HL-60 (cell line): ENCODE results near the gene PRKCE.

Source experiments
- GABPA ChIP-seq: IDR thresholded peaks from 2 replicates; pipeline ENCODE4 v1.6.1; 2012; ENCODE audit warnings: low read depth
- POLR2AphosphoS5 ChIP-seq: IDR thresholded peaks from 2 replicates; pipeline ENCODE4 v1.6.1; 2012; ENCODE audit warnings: low read depth
- SPI1 ChIP-seq: IDR thresholded peaks from 2 replicates; pipeline ENCODE4 v1.6.1; 2012; ENCODE audit warnings: low read depth, mild to moderate bottlenecking, borderline replicate concordance
- TF ChIP-seq, protein P1 (sequence below): IDR thresholded peaks from one replicate; pipeline ENCODE4 v1.5.1; 2011; ENCODE audit warnings: low read length, control low read depth, inconsistent platforms; ENCODE audit not compliant: insufficient read depth
- TF ChIP-seq, protein P2 (sequence below): IDR thresholded peaks from 2 replicates; pipeline ENCODE4 v1.6.1; 2012; ENCODE audit warnings: low read depth; ENCODE audit not compliant: insufficient replicate concordance

- TF ChIP-seq, protein P1, sequence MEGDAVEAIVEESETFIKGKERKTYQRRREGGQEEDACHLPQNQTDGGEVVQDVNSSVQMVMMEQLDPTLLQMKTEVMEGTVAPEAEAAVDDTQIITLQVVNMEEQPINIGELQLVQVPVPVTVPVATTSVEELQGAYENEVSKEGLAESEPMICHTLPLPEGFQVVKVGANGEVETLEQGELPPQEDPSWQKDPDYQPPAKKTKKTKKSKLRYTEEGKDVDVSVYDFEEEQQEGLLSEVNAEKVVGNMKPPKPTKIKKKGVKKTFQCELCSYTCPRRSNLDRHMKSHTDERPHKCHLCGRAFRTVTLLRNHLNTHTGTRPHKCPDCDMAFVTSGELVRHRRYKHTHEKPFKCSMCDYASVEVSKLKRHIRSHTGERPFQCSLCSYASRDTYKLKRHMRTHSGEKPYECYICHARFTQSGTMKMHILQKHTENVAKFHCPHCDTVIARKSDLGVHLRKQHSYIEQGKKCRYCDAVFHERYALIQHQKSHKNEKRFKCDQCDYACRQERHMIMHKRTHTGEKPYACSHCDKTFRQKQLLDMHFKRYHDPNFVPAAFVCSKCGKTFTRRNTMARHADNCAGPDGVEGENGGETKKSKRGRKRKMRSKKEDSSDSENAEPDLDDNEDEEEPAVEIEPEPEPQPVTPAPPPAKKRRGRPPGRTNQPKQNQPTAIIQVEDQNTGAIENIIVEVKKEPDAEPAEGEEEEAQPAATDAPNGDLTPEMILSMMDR = no peak
- TF ChIP-seq POLR2AphosphoS5 (no peak), GABPA (no peak), SPI1 (no peak)
- TF ChIP-seq, protein P2, sequence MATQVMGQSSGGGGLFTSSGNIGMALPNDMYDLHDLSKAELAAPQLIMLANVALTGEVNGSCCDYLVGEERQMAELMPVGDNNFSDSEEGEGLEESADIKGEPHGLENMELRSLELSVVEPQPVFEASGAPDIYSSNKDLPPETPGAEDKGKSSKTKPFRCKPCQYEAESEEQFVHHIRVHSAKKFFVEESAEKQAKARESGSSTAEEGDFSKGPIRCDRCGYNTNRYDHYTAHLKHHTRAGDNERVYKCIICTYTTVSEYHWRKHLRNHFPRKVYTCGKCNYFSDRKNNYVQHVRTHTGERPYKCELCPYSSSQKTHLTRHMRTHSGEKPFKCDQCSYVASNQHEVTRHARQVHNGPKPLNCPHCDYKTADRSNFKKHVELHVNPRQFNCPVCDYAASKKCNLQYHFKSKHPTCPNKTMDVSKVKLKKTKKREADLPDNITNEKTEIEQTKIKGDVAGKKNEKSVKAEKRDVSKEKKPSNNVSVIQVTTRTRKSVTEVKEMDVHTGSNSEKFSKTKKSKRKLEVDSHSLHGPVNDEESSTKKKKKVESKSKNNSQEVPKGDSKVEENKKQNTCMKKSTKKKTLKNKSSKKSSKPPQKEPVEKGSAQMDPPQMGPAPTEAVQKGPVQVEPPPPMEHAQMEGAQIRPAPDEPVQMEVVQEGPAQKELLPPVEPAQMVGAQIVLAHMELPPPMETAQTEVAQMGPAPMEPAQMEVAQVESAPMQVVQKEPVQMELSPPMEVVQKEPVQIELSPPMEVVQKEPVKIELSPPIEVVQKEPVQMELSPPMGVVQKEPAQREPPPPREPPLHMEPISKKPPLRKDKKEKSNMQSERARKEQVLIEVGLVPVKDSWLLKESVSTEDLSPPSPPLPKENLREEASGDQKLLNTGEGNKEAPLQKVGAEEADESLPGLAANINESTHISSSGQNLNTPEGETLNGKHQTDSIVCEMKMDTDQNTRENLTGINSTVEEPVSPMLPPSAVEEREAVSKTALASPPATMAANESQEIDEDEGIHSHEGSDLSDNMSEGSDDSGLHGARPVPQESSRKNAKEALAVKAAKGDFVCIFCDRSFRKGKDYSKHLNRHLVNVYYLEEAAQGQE = no peak
Observed at GRCh38 chr2:45992021-45992740, 340.7 kb downstream of the PRKCE start.
